NCI-H69 (cell line): ENCODE results near the gene SALL1.

Source experiments
- DNase-seq: peaks from one replicate; lab custom pipeline; 2025; lab: John Stamatoyannopoulos, UW

SALL1 gene

GRCh38 chr16:51111759-51112158, 39.3 kb downstream of the SALL1 start:
- DNase-seq, result no peak

GRCh38 chr16:51110700-51111157, 40.3 kb downstream of the SALL1 start:
- DNase-seq, result no peak

DNA sequence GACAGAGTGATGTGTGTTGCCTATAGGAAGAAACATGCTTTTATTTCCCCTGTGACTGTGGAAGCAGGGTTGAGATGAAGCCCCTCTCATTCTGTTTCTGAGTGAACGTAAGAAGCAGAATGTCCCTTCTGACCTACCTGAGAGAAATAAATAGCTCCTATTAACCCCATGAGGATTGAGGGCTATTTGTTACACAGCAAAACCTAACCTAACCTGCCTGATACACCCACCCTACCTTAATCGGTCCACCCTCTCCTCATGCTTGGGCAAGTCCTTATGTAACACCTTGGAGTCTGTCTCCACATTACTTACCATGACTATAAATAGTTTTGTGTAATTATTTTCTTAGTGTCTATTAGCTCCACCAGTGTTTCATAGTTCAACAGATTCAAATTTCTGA, 41.9 kb downstream of the SALL1 start:
- no peak for DNase-seq

GRCh38 chr16:51107742-51108141, 43.3 kb downstream of the SALL1 start:
- no peak for DNase-seq

DNA sequence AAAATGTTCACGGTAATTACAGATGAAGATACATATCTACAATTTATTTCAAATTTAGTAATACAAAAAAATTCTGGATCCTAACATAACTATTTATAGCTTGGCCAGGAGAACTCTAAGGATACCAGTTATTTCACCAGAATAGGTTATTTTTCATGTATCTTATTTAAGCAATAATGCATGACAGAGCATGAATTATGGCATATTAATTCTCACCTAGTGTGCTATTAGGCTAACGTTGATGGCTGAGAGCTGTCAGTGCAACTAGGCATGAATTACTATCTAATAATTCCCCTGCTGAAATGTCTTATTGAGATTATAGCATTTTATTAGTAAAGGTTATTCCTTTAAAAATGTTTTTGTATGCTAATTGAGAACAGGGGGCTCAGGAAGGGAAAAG, 44.5 kb downstream of the SALL1 start:
- no peak for DNase-seq

- DNase-seq, result no peak
Measured at GRCh38 chr16:51103590-51103989, 47.5 kb downstream of the SALL1 start.

GRCh38 chr16:51097729-51098128, 53.3 kb downstream of the SALL1 start:
- DNase-seq, result no peak

DNA sequence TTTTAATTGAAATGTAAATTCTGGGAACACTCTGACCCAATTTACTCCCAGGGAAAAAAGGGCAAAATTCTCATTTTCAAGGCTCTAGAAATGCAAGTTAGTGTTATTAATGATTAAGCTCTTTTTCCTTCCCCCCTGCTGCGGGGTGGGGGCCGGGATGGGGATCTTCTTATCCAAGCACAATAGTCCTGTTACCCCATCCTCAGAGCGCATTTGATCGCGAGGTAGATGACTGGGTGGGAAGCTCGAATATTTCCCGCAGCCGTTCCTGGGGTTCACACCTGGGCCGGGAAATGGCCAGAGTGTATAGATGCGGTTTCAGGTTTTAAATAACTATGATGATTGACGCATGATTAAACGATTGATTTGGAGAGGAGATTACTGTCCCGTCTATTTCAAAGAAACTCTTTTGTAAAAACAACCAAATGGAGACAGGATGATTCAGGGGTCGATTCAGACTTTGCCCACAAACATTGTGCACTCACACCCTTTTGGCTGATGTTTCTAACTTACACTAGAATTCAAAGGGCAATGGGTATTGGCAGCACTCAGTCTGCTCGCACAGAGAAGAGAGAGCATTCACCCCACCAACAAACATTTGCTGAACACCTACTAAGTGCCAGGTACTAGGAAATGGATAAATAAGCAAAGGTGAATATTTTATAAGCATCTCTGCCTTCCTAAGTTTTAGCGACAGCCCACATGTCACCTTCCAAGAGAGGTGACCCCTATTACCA, 55.0 kb downstream of the SALL1 start:
- no peak for DNase-seq

GRCh38 chr16:51095084-51095881, 55.8 kb downstream of the SALL1 start:
- DNase-seq, result no peak

- DNase-seq, result no peak
Measured at GRCh38 chr16:51093726-51094280, 57.3 kb downstream of the SALL1 start.
